ENCODE data around the gene FAM114A2.
"Not testable (repeated sequence)": the region's sequence is repeated elsewhere in the genome, so short reads cannot be mapped to it uniquely, and the experiment has no call there.

Gene FAM114A2

DNA sequence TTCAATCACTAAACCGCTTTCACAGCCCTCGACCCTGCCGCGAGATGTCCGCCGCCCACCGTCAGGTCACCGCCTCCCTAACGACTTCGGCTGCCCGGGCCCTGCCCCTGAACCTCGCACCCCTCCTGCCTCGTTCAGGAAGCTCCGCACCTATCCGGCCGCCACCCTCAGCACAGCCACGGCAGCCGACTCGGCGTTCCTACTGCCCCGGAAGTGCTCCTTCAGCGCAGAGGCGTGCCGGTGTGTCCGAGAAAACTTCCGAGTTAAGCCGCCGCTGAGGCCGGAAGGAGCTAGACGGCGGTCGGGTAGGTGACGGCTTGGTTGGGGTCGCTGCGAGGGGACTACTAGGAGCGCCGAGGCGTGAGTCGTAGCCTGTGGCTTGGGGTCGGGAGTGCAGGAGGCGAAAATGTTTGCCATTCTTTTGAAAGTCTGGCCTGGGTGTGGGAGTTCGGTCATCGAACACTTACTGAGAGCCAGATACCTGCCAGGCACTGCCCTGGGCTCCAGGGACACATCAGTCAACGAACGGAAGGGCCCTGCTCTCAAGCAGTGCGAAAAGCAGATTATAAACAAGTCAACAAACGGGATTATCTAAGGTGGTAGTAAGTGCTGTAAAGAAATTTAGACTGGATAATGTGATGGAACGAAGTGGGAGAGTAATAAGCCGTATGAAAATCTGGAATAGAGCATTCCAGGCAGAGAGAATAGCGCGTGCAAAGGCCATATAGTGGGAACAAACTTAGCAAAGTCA is at the start of gene FAM114A2, which contains the start of gene MFAP3:
TSS of gene FAM114A2 (minus strand) at position 204 of the 751 bp plus-strand sequence. CDS start 3,957 bp downstream, outside the sequence.
TSS of gene MFAP3 (plus strand) at position 261 of the 751 bp plus-strand sequence. CDS start 10,756 bp downstream, outside the sequence.
- peak; percentile 75 for DNase-seq

DNA sequence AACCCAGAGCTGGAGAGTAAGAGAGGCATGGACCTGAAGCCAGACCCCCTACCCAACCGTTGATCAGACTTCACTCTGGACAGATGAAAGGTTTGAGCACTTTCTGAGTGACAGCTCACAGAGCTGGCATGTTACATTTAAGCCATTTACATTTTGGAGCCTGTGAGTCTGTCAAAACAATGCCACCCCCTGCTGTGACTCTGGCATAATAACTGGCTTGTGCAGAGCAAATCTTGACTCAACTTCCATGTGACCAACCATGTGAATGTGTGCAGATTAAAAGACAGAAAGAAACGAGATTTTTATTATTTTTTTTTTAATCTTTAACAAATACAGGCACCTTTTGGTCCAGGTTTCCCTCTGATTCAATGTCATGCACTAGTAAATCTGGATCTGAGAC is 48.5 kb upstream of the FAM114A2 start:
- peak; percentile 34 for DNase-seq

DNA sequence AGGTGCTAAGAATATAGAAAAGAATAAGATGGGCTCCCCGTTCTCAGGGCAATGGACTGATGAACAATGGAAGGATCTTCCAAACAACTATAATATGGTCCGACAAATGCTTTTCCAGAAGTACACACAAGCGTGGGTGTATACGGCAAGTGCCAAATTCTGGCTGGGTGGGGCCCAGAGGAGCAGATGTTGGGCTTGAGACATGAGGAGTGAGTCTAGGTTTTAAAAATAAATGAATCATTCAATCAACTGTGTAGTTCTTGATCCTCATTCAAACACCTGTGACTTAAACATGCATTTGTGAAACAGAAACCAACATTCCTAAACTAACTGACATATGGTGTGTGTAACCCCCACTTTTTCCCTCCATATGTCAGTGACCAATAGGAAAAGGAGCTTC is 47.9 kb upstream of the FAM114A2 start:
- DNase-seq: no peak

DNA sequence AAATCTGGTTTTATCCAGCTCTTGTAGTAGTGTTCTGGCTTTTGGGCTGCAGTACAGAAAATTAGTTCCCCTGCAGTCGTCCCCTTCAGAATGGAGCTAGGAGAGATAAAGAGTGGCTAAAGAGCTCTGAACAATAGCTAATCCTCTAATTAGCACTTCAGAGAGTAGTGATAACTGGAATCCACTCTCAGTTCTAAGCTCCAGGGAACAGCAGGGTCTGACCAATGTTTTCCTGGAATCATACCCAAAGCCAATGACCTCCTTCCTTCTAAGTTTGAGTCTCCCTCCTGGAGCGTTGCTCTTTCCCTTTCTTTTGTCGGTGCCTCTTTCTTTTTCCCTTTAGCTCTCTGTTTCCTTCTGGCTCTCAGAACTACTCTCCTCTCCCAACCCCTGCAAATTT is 47.4 kb upstream of the FAM114A2 start:
- DNase-seq: no peak

DNA sequence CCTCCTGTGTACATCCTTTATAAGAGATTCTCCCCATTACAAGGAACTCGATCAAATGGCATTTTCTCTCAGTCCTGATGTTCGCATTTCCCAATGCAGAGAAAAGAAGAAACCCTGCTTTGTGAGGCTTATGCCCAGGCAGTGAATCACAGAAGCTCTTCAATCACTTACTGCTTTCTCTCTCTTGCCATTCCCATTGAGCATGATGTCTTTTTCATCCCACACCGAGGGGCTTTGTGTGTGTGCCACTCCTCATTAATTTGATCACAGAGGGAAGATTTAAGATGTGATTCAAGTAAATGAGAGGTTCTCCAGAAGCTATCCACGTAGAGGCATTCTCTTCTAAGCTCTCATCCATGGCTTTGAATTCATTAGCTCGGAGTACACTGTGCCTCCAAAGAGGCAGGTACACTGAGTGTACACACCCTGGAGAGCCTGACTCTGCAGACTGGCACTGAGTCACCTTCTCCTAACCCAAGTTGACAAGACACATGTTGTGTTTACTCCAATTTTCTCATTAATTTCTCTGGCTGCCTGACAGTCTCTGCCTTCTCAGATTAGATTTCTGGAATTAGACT is 45.4 kb upstream of the FAM114A2 start:
- no peak for DNase-seq

DNA sequence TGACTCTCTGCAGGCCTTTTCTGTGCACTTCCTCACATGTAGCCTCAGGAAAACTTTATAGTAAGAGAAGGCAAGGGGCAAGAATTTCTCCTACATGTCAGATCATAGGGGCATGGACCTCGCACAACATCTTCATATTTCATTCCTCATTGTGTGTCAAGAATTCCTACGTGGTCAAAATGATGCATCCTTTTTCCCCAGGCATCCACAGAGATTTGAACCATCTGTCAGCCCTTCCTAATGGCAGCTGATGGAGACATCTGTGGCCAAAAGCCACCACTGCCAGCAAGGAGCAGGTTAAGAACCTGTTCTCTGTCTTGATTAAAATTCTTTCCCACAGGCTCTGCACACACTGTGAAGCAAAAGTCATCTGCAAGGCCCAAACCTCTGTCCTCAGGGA is 42.5 kb upstream of the FAM114A2 start:
- DNase-seq: no peak

DNA sequence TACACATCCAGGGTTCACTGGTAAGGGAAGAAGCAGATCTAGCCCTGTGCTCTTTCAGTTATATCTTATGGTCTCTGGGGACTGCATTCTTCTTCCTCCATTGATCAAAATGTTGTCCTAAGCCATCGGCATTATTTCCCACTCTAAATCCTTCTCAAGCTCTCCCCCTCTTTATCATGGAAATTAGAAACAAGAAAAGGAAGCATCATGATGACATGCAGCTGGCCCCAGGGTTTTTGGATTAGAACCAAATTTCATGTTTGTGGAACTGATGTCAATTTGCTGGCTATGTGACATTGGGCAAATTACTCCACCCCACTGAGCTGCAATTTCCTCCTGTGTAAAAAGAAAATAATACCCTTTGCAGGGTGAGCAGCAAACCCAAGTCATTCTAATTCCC is 39.6 kb upstream of the FAM114A2 start:
- peak; percentile 34 for DNase-seq

DNA sequence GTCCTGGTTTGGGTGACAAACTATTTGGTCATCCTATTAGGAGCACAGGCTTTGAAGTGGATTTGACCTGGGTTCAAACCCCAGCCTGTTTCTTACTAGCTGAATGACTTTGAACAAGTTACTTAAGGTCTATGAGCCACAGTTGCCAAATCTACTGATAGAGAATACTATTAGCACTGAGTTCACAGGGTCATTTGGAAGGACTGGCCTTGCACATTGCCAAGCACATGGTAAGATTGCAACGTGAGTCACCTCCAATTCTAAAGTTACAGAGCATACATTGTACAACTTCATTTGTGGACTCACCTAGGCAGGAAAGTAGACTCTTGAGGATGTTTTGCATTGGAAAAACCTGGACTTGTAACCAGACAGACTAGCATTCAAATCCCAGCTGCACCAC is 39.0 kb upstream of the FAM114A2 start:
- DNase-seq: no peak

DNA sequence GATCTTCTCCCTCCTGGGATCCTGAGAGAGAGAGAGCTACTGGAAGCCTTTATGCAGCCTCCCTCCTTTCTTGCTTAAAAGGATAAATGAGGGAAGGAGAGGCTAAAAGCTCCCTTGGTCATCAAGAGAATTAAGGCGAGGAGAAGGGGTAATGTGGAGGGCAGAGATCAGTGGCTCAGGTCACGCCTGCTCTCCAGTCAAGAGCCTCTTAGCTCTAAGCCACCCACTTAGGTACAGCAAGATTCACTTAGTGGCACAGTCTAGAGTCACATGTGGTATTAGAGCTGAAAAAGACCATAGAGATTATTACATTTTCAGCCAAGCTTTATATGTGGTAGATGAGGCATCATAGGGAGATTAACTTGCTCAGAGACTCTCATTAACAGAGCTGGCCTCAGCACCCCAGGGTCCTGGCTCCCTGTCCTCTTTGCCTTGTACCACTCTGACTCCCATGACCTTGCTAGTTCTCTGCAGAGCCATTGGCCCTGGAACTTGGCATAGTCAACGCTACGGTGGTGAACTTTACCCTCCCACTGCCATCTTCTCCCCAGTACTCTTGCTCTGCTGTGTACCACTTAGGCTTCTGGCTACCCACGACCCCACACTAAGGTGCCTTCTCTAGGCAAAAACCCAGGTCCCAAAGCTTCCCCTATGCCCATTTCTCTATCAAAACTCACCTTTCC is 37.7 kb upstream of the FAM114A2 start:
- DNase-seq: no peak

DNA sequence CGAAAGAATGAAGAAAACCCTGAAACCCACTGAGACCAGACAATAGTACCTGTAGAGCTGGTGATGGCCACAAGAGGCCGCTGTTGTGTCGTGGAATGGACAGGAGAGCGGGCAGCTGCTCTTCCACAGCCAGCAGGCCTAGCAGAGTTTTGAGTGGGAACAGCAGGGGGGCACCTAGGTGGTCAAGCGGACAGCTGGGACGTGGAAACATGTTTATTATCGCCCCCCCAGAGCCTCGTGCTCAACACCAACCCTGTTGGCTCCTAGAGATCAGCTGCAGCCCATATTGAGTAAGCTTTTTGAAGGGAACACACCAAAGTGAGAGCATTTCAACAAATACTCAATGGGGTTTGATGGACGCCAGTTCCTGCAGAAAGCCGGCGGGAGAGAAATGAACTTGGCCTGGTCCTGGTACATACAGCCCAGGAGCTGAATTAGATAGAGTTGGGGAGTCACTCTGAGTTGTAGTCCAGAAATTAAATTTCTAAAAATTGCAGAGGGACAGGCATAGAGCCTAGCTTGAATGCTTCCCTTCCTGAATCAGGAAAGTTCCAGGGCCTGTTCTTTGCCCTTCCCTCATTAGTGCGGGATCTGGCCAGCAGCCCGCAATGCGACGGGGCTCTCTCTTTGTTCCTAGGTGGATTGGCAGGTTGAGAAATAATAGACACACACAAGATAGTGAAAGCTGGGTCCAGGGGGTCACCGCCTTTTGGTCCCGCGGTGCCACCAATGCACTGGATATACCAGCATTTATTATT is 33.9 kb upstream of the FAM114A2 start:
- peak; percentile 48 for DNase-seq

DNA sequence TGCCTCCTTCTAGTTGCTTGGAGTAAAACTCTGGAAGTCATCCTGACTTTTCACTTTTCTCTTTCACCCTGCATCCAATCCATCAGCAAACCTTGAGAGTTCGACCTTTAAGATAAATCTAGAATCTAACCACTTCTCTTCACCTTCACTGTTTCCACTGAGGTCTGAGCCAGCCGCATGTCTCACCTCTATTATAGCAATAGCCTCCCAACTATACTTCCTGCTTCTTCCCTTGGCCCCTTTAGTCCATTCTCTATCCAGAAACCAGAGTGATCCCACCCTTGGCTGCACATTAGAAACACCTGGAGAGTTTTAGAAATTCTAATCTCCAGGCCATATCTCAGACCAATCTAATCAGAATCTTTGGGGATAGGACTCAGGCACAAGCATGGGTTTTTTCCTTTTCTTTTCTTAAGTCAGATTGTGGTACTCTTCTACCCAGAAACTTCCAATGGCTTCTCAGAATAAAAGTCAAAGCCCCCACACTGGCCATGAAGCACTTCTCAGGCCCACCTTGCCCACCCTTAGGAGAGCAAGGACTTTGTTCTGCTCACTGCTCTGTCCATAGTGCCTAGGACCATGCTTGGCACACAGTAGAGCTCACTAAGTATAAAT is 33.2 kb upstream of the FAM114A2 start:
- no peak for DNase-seq

DNA sequence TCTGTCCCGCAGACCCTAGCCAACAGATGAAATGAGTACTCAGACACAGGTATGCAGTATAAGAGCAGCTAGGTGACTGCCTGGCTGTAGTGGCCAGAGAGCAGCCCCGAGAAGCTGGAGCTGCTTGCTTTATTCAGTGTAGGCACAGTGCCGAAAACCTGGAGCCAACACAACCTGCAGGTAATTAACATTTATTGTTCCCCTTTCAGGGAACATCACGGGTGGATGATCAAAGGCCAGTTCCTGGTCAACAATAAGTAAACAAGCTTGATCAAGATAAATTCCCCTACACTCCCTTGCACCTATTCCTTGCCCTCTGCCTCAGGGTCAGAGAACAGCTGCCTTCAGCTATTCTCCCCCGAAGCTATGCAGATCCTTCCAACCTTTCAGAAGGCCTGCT is 31.1 kb upstream of the FAM114A2 start:
- DNase-seq: not testable (repeated sequence)

DNA sequence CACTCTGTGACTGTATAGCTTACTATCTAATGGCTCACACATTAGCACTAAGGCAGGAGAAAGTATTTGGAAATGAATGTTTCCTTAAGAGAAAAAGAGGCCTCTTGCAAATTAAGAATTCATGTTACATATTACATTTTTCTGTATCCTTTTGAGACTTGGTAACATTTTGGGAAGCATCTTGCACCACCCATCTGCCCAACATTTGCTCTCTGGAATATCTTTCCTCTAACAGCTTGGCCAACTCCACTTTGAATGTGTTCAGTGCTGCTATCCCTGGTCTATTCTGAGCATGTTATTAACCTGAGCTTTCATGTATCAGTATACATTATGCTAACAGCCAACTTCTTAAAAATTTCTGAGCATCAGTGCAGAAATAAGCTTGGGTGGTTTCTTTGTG is 27.3 kb upstream of the FAM114A2 start:
- DNase-seq: no peak

DNA sequence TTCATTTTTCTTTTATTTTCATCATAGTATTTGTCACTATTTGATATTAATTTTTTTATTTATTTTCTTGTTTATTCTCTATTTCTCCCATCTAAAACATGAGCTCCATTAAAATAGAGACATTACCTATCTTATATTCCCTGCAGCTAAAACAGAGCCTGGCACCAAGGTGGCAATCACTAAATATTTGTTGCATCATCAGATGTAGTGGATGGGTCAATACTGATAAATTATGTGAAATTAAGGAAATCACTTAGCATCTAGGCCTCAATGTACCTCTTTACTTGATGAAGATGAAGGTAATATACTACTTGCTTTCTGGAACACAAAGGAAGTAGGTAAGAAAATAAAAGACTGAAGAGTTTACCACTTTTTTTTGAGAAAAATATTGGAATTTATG is 24.7 kb upstream of the FAM114A2 start:
- DNase-seq: no peak

DNA sequence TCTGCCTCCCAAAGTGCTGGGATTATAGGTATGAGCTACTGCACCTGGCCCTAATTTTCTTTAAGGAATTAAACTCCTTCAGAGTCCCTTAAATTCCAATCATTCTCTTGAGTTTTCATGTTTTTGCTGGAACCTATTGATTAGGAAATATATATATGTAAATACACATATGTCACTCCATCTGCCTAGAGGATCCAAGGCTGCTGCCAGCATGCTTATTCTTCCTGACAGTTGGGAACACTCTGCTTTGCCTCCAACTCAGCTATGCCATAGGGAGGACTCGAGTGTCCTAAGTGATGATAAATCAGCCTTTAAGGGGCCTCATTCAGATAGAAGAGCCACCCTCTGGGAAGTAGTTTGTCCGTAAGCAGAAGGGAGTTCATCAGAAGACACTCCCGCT is 21.9 kb upstream of the FAM114A2 start:
- DNase-seq: no peak

DNA sequence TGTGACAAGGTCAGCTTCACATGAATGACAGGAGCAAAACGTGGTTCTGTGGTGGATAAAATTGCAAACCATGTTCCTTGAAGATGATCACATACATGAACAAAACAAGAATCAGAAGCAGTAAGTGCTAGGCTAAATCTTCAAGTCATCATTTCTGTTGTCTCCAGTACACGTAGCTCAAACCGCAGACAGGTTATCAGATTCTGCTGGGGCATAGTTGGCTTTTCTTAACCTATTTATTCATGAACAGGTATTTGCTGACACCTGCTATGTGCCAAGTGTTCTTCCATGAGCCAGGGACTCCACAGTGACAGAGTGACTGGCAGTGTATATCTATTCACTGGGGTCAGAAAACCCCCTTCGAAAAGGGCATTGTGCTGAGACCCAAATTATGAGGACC is 20.9 kb upstream of the FAM114A2 start:
- no peak for DNase-seq

DNA sequence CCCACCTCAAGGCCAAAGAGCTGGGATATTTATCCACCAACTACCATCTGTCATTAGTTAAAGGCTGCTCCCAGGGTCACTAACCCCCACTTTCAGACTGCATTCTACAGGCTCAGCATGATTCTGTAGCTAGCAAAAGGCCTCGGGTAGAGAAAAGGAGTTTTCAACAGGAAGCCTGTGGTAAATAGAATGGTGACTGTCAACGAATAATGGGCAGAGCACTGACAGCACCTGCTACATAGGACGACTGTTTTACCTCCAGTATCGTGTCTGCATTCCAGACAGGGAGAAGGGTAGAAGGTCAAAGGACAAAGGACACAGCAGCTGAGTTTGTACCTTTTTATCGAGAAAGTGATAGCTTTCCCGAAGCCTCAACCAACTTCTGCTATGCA is 20.3 kb upstream of the FAM114A2 start:
- no peak for DNase-seq

DNA sequence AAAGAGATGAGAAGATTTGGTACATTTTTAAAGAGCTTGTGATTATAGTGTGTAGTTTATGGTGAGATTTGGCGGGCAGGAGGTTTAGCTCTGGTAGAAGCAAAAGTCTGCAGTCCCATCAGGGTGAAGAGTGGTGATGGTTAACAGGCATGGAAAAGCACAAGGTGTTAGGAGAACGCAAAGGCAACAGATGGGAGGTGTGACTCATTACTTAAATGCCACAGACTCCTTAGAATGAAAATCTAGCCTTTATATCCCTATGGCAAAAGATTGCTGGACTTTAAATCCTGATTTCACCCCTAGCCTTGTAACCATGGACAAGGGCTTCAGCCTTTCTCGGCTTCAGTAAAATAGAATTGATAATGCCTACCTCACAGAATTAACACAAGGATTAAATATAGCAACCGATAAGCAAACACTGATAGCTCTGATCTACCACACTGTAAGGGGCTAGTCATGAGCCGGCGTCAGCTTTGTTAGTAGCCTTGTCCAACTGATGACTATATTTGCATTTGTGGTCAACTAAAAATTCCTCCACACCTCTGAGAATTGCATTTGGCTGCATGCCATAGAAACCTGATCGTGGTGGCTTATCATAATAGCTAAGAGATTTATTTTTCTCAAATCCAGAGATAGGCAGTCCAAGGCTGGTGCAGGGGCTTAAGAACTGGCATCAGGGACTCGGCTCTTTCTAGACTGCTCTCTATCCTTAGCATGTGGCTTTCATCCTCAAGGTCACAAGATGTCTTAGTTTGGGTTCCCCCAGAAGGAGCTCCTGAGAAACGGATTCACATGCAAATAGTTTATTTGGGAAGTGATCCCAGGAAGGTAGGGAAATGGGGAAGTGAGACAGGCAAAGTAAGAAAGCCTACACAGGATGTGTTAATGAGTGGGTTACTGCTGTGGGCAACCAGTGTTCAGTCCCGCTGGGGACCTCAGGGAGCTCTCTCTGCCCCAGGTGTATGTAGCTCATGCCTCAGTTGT is 19.6 kb upstream of the FAM114A2 start:
- DNase-seq: no peak

DNA sequence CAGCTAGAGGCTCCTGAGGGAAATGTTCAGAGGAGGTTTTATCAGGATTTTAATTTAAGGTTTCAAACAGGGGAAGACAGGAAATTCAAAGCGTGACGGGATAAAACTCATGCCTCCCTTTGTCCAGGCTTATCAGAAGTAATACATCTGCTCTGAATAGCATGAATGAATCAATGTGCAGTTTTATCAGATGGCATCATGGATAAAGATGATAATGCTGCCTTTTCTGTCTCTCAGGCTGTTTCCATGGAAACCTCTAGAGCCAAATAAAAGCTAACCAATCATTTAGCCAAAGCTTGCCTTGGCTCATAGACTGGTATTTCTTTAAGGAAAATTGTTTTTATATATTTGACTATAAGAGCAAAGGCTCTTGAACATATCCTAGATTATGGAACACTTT is 16.5 kb upstream of the FAM114A2 start:
- DNase-seq: no peak

DNA sequence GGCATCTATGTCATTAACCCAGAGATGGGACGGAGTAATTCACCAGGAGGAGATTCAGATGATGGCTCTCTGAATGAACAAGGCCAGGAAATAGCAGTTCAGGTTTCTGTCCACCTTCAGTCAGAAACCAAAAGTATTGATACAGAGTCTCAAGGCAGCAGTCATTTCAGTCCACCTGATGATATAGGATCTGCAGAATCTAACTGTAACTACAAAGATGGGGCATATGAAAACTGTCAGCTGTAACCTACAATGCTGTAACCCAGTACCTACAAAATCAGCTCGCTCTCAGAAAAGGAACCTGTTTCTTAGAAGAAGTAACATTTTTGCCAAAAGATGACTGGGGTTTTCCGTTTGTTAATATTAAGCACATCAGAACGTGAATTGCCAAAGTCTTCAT is 14.8 kb upstream of the FAM114A2 start:
- DNase-seq: no peak

DNA sequence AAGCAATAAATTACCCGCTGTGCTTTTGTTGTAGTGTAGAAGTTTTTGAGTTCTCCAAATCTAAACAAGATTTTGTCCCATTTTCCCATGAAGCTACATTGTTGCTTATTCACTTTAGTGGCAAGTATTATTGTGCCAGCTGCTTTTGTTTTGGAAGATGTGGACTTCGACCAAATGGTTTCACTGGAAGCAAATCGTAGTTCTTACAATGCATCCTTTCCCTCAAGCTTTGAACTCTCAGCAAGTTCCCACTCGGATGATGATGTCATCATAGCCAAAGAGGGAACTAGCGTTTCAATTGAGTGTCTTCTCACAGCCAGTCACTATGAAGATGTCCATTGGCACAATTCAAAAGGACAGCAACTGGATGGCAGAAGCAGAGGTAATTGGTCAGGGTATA is 10.9 kb upstream of the FAM114A2 start:
- no peak for DNase-seq

DNA sequence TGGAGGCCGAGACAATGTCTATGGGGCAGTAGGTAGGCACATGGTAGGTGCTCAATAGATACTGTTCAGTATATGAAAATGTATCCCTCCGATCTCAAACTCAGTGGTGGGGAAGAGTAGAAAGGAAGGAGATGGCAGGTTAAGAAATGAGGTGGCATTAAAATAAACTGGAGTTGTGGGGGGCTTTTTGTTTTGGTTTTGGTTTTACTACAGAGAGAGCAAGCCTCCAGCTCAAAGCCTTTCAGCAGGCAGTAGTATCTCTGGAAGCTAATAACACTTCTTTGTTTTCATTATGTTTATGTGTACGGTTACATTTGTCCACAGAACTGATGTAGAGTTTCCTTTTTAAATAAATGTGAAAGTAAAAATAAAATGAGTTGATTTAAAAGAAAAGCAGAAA is 8.6 kb upstream of the FAM114A2 start:
- DNase-seq: no peak
